ENCODE measurements around the gene NIFK.
A peak's percentile ranks its signal among the peaks of the same experiment; 100 is the strongest.

NIFK gene

DNA sequence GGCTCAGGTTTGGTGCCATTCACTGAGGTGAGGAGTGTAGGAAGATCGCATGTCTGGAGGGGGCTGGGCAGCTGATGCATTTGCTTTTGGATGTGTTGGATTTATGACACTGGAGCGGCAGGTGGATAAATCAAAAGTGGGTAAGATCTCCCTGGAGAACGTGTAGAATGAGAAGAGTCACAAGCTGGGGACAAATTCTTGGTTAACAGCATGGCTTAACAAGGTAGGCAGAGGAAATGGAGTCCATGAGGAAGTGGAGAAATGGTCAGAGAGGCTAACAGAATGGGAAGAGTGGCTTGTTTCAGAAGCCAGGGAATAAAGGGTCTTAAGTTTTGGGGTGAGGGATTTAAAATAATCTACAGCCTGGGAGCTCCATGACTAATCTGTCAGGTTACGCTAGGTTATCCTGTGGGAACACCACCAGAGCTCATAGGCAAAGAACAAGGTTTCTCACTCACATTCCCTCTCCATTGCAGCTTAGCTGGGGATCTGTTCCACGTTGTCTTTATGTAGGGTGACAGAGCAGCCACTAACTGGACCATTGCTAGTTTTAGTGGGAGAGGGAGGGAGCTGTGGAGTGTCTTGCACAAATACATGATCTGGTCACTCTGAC lies 31.6 kb upstream of the NIFK start:
- DNase-seq (ENCODE audit: insufficient read length, low spot score) (no peak), FAIRE-seq (no peak)
- TF ChIP-seq POLR2A (IDR thresholded peaks at IDR 0.05; ENCODE audit: low read depth, low read length) (no peak), SPI1 (IDR thresholded peaks at IDR 0.05; ENCODE audit: low read depth, low read length) (no peak), POU2F2 (IDR thresholded peaks at IDR 0.05; ENCODE audit: low read depth, low read length) (no peak), TAF1 (IDR thresholded peaks at IDR 0.05; ENCODE audit: low read depth, low read length) (no peak), POLR2AphosphoS5 (IDR thresholded peaks at IDR 0.05; ENCODE audit: low read depth, low read length) (no peak), PAX5 (IDR thresholded peaks at IDR 0.05; ENCODE audit: insufficient read depth, low read length, severe bottlenecking) (no peak)

GRCh38 chr2:121766624-121767023 lies 29.9 kb upstream of the NIFK start:
- FAIRE-seq (no peak), DNase-seq (ENCODE audit: insufficient read length, low spot score) (no peak)
- no peak for TF ChIP-seq SPI1 (IDR thresholded peaks at IDR 0.05; ENCODE audit: low read depth, low read length)
- no peak for TF ChIP-seq POU2F2 (IDR thresholded peaks at IDR 0.05; ENCODE audit: low read depth, low read length)
- no peak for TF ChIP-seq PAX5 (IDR thresholded peaks at IDR 0.05; ENCODE audit: insufficient read depth, low read length, severe bottlenecking)
- TF ChIP-seq POLR2A (IDR thresholded peaks at IDR 0.05; ENCODE audit: low read depth, low read length), result no peak
- TF ChIP-seq TAF1 (IDR thresholded peaks at IDR 0.05; ENCODE audit: low read depth, low read length), result no peak
- TF ChIP-seq POLR2AphosphoS5 (IDR thresholded peaks at IDR 0.05; ENCODE audit: low read depth, low read length), result no peak

- FAIRE-seq (no peak), DNase-seq (ENCODE audit: insufficient read length, low spot score) (no peak)
- TF ChIP-seq POLR2A (IDR thresholded peaks at IDR 0.05; ENCODE audit: low read depth, low read length) (no peak), POU2F2 (IDR thresholded peaks at IDR 0.05; ENCODE audit: low read depth, low read length) (no peak), POLR2AphosphoS5 (IDR thresholded peaks at IDR 0.05; ENCODE audit: low read depth, low read length) (no peak), TAF1 (IDR thresholded peaks at IDR 0.05; ENCODE audit: low read depth, low read length) (no peak), SPI1 (IDR thresholded peaks at IDR 0.05; ENCODE audit: low read depth, low read length) (no peak)
These were observed 28.1 kb upstream of the NIFK start for GRCh38 chr2:121764681-121765228.

DNA sequence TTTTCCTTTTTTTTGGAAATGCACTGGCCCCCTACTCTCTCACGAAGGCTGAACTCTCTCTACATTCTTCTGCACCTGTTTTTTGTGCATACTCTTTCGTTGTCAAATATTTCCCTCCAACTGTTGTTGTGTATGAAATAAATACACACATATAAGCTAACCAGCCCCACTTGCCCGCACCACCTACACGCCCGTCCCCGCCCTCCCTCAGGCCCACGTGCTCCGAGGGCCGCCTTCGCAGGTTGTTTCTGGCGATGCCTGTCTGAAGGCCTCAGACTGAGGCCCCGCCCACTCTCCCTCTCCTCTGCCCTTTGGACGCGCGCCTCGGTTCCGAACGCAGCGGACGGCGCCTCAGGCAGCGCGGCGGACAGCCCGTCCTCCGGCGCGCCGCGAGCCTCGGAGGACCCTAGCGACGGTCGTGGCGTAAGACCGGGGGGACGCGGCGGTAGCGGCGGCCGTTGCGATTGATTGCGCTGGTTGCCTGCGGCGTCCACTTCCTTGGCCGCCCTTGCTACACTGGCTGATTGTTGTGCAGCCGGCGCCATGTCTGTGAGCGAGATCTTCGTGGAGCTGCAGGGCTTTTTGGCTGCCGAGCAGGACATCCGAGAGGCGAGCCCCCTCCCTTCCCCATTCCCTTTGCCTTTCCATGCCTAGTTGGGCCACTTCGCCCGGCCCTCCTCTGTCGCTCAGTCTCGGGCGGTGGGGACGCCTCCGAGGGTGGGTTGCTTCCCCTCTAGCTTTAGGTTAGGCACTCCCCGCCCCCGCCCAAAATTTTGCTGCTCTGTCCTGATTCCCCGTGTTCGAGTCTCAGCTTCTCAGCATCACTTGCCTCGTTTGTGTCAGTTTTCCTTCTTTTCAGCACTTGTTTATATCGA lies 18.8 kb upstream of the NIFK start, which contains the start of gene TSN:
TSS of gene TSN (plus strand) at position 415 of the 875 bp plus-strand sequence. CDS start at position 544, 129 bp downstream.
- peak; percentile 84 for DNase-seq (ENCODE audit: insufficient read length, low spot score)
- TF ChIP-seq POLR2AphosphoS5 (IDR thresholded peaks at IDR 0.05; ENCODE audit: low read depth, low read length) (peak; percentile 85), TAF1 (IDR thresholded peaks at IDR 0.05; ENCODE audit: low read depth, low read length) (peak; percentile 70), PAX5 (IDR thresholded peaks at IDR 0.05; ENCODE audit: insufficient read depth, low read length, severe bottlenecking) (peak; percentile 61), SPI1 (IDR thresholded peaks at IDR 0.05; ENCODE audit: low read depth, low read length) (peak; percentile 24; the same call in 1 of the 2 replicates), POLR2A (IDR thresholded peaks at IDR 0.05; ENCODE audit: low read depth, low read length) (peak; percentile 85), POU2F2 (IDR thresholded peaks at IDR 0.05; ENCODE audit: low read depth, low read length) (no peak; the same call in 1 of the 2 replicates)
- peak; percentile 99 for FAIRE-seq

GRCh38 chr2:121754851-121755236 lies 18.2 kb upstream of the NIFK start:
- no peak for TF ChIP-seq POLR2A (IDR thresholded peaks at IDR 0.05; ENCODE audit: low read depth, low read length)
- no peak for DNase-seq (ENCODE audit: insufficient read length, low spot score)

DNA sequence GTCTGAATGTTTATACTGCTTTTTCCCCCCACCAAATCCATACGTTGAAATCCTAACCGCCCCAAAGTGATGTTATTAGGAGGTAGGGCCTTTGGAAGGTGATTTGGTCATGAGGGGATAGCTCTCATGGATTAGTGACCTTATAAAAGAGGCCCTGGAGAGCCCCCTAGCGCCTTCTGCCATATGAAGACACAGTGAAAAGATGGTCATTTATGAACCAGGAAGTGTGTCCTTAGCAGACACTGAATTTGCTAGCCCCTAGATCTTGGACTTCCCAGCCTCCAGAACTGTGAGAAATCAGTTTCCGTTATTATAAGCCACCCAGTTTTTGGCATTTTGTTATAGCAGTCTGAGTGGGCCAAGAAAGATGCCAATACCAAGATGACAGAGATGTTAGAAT lies 11.5 kb upstream of the NIFK start:
- FAIRE-seq, result no peak
- no peak for DNase-seq (ENCODE audit: insufficient read length, low spot score)
- TF ChIP-seq POU2F2 (IDR thresholded peaks at IDR 0.05; ENCODE audit: low read depth, low read length) (no peak), POLR2A (IDR thresholded peaks at IDR 0.05; ENCODE audit: low read depth, low read length) (no peak), SPI1 (IDR thresholded peaks at IDR 0.05; ENCODE audit: low read depth, low read length) (no peak), TAF1 (IDR thresholded peaks at IDR 0.05; ENCODE audit: low read depth, low read length) (no peak), POLR2AphosphoS5 (IDR thresholded peaks at IDR 0.05; ENCODE audit: low read depth, low read length) (no peak), PAX5 (IDR thresholded peaks at IDR 0.05; ENCODE audit: insufficient read depth, low read length, severe bottlenecking) (no peak)

More at GRCh38 chr2:121754851-121755236, 18.2 kb upstream of the NIFK start:
- FAIRE-seq, result no peak

- FAIRE-seq (no peak), DNase-seq (ENCODE audit: insufficient read length, low spot score) (no peak)
- TF ChIP-seq POLR2A (IDR thresholded peaks at IDR 0.05; ENCODE audit: low read depth, low read length), result no peak
- TF ChIP-seq POLR2AphosphoS5 (IDR thresholded peaks at IDR 0.05; ENCODE audit: low read depth, low read length), result no peak
- TF ChIP-seq POU2F2 (IDR thresholded peaks at IDR 0.05; ENCODE audit: low read depth, low read length), result no peak
- TF ChIP-seq TAF1 (IDR thresholded peaks at IDR 0.05; ENCODE audit: low read depth, low read length), result no peak
- no peak for TF ChIP-seq SPI1 (IDR thresholded peaks at IDR 0.05; ENCODE audit: low read depth, low read length)
- TF ChIP-seq PAX5 (IDR thresholded peaks at IDR 0.05; ENCODE audit: insufficient read depth, low read length, severe bottlenecking), result no peak
These were observed 9.4 kb upstream of the NIFK start for GRCh38 chr2:121746071-121746578.

DNA sequence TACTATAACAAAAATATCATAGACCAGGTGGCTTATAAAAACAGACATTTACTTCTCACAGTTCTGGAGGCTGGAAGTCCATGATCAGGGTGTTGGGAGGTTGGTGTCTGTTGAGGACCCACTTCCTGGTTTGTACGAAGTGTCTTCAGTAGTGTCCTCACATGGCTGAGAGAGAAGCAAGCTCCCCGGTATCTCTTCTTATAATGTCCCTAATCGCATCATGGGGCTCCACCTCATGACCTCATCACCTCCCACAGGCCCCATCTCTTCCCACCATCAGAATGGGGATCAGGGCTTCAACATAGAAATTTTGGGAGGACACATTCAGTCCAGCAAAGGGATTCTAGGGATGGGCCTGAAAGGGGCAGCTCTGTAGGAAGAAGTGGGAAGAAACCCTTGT lies 4.8 kb upstream of the NIFK start:
- TF ChIP-seq POLR2AphosphoS5 (IDR thresholded peaks at IDR 0.05; ENCODE audit: low read depth, low read length), result no peak
- TF ChIP-seq PAX5 (IDR thresholded peaks at IDR 0.05; ENCODE audit: insufficient read depth, low read length, severe bottlenecking), result no peak
- TF ChIP-seq POLR2A (IDR thresholded peaks at IDR 0.05; ENCODE audit: low read depth, low read length), result no peak
- no peak for TF ChIP-seq POU2F2 (IDR thresholded peaks at IDR 0.05; ENCODE audit: low read depth, low read length)
- TF ChIP-seq TAF1 (IDR thresholded peaks at IDR 0.05; ENCODE audit: low read depth, low read length), result no peak
- TF ChIP-seq SPI1 (IDR thresholded peaks at IDR 0.05; ENCODE audit: low read depth, low read length), result no peak
- DNase-seq (ENCODE audit: insufficient read length, low spot score) (no peak), FAIRE-seq (no peak)

GRCh38 chr2:121740973-121741372 lies 4.3 kb upstream of the NIFK start:
- FAIRE-seq, result no peak
- TF ChIP-seq POLR2A (IDR thresholded peaks at IDR 0.05; ENCODE audit: low read depth, low read length) (no peak), TAF1 (IDR thresholded peaks at IDR 0.05; ENCODE audit: low read depth, low read length) (no peak), SPI1 (IDR thresholded peaks at IDR 0.05; ENCODE audit: low read depth, low read length) (no peak), POU2F2 (IDR thresholded peaks at IDR 0.05; ENCODE audit: low read depth, low read length) (no peak), PAX5 (IDR thresholded peaks at IDR 0.05; ENCODE audit: insufficient read depth, low read length, severe bottlenecking) (no peak), POLR2AphosphoS5 (IDR thresholded peaks at IDR 0.05; ENCODE audit: low read depth, low read length) (no peak)

More at GRCh38 chr2:121740973-121741372, 4.3 kb upstream of the NIFK start:
- DNase-seq (ENCODE audit: insufficient read length, low spot score), result no peak
